Breast epithelium (tissue), 3 donors: ENCODE measurements around the gene ZIC5.

Experiments used
- CTCF ChIP-seq, 3 donors: fragments of 450-650 bp; IDR thresholded peaks; one replicate each; pipeline ENCODE4 v1.5.1; 2016 to 2017; ENCODE audit warnings: antibody characterized with exemption in 3 of 3, mild to moderate bottlenecking in 3 of 3, moderate library complexity in 3 of 3
- POLR2A ChIP-seq: fragments of 450-650 bp; IDR thresholded peaks from one replicate; pipeline ENCODE4 v1.6.1; 2016; ENCODE audit warnings: antibody characterized with exemption, mild to moderate bottlenecking, moderate library complexity
- POLR2AphosphoS5 ChIP-seq, 3 donors: sonication (generic); formaldehyde crosslinking; IDR thresholded peaks; one replicate each; pipeline ENCODE4 v1.6.1; 2017; ENCODE audit warnings: antibody characterized with exemption in 3 of 3

DNA sequence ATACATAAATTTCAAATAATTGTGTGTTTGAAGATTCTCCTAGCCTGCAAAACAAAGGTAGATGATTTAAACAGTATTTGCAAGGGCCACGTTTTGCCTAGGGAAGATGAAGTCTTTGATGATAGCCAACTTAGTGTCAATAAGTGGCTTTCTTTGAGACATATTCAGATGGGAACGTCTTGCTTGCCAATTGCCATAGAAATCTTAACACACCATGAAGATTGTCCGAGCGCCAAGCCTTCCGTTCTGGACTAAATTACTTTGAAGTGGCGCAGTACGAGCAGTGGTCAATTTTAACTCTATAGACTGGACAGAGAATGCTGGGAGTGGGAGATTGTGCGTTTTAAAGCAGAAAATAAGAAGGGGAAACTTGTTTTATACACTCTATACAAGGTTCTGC is 9.9 kb downstream of the ZIC5 start:
- TF ChIP-seq POLR2AphosphoS5 (IDR thresholded peaks at IDR 0.05) (no peak), CTCF (IDR thresholded peaks at IDR 0.05) (no peak), POLR2A (no peak)
